Measurements from ENCODE around the gene HCAR2. TPM values are rescaled to one million over a fixed set of nuclear protein-coding genes. Genes with fewer than 3 reads are reported as not detected.
"Not testable (repeated sequence)": the region's sequence is repeated elsewhere in the genome, so short reads cannot be mapped to it uniquely, and the experiment has no call there.

Gene HCAR2
- total RNA-seq, 1 donor from 2014 or later = 11.8 TPM

DNA sequence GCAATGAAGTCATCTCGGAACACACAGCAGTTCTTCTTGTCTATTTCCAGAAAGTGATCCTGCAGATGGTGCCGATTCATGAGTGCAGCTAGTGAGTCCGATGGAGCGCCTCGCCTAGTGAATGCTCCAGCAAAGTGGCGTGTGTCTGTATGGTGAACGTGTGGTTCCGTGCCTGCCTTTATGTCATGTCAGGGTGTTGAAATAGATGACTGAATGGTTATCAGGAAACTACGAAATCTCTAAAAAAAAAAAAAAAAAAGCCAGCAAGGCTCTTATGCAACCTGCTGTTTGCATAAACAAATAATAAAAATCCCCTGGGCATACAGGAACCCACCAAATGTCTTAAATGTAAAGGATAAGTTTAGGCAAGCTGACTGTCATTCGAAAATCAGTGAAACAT is 13.5 kb upstream of the HCAR2 start, which contains the start of gene HCAR3:
TSS of gene HCAR3 (minus strand) at position 154 of the 400 bp plus-strand sequence. CDS start at position 80, 74 bp downstream.
- DNase-seq = not testable (repeated sequence)

DNA sequence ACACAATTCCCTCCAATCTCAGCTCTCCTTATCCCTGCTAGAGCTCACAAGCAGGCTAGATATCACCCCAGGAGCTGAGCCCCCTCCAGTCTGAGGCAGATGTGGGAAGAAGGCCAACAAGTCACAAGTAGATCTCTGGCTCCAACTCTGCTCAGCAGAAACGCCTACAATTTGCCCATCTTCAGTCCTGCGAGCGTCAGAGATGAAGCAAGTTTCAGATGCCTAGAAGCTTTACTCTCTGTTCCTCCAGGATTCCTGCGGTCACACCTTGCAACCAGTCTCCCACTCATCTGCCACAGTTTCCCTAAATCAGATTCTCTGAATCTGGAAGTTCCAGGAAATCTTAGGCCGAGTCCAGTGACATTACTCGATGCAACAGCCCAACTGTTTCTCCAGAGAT is 12.1 kb upstream of the HCAR2 start:
- not testable (repeated sequence) for DNase-seq

DNA sequence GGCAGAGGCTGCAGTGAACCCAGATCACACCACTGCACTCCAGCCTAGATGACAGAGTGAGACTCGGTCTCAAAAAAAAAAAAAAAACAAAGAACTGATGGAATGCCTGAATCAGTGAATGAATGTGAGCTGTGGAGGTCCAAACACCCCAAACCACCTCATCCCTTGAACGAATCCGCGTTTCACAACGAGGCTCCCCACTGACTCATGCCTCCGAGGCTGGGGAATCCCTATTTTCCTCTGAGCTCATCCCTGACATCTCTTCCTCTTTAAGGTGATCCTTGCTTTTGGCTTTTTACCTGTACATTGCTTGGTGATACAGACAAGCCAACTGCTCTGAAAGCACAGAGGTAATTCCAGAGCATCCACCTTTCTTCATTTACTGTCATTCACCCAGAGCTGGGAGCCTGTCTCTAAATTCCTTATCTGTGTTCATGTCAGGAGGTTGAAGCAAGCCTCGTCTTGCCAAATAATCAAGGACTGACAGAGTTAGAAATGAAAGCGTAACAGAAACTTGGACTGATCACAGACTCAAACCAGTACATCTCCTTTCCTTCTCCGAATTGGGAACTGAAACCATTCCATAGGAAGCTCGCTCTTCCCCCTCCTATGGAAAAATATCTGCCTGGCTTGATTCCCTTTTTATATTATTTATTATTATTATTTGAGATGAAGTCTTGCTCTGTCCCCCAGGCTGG is 10.5 kb upstream of the HCAR2 start:
- not testable (repeated sequence) for DNase-seq

DNA sequence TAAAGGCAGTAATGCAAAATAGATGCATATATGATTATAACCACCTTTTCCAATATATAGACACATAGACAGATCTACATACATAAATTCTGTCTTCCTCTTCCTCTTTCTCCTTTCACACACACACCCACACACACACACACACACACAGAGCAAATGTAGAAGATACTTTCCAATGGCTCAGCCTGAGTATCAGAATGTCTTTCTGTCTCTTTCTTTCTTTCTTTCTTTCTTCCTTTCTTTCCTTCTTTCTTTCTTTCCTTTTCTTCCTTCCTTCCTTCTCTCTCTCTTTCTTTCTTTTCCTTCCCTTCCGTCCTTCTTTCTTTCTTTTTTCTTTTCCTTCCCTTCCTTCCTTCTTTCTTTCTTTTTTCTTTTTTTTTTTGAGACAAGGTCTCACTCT is 8.1 kb upstream of the HCAR2 start:
- DNase-seq = not testable (repeated sequence)

DNA sequence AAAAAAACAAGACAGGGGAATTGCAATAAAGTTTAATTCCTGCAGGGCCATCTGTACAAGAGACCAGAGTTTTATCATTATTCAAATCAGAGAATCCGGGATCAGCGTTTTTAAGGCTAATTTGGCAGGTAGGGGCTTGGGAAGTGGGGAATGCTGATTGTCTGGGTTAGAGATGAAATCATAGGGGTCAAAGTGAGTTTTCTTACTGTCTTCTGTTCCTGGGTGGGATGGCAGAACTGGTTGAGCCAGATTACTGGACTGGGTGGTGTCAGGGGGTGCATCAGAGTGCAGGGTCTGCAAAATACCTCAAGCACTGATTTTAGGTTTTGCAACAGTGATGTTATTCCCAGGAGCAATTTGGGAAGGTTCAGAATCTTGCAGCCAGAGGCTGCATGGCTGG is 7.2 kb upstream of the HCAR2 start:
- DNase-seq = not testable (repeated sequence)

DNA sequence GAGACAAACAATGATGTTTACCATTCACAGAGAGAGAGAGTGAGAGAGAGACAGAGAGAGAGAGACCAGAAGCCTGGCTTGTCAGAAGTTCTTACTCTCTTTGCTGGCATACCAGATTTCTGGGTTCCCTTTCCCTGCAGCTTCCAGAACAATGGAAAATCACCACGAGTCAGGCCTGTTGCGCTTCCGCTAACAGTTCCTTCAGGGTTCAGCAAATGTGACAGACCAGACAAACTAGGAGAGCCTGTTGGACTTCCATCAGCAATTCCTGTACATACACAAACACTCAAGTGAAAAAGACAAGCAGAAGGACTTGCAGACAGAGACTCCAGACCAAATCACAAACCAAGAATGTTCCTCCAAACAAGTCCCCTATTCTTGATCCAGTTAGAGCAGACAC is 6.1 kb upstream of the HCAR2 start:
- not testable (repeated sequence) for DNase-seq

DNA sequence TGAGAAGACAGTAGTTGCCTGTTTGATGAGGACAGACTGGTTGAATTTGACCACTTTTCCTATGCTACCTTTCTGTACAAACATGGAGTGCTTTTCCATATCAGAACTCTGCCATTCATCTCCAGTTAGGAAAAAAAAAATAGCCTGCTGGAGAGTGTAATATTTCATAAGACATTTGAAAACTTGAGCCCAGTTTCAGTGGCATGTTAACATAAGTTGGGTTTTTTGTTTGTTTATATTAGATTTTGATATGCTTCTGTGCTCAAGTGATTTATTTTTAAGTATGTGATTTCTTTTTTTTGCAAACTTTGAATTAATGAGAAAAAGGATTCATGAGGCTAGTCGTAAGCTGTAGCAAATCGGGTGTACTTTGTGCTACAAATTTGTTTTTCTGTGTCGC is 684 bp upstream of the HCAR2 start:
- not testable (repeated sequence) for DNase-seq

DNA sequence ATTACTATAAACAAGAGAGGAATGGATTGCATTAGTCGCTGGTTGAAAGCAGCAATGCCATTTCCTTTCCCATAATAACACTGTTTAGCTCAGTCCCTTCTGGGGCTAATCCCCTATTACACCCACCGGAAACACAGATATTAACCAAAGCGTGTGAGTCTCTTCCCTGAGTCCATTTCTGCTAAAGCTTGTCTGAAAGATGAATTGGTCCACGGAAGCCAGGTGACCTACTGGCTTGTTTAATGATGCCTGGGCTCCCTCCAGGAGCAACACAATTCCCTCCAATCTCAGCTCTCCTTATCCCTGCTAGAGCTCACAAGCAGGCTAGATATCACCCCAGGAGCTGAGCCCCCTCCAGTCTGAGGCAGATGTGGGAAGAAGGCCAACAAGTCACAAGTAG is 1.7 kb downstream of the HCAR2 start:
- DNase-seq = not testable (repeated sequence)

DNA sequence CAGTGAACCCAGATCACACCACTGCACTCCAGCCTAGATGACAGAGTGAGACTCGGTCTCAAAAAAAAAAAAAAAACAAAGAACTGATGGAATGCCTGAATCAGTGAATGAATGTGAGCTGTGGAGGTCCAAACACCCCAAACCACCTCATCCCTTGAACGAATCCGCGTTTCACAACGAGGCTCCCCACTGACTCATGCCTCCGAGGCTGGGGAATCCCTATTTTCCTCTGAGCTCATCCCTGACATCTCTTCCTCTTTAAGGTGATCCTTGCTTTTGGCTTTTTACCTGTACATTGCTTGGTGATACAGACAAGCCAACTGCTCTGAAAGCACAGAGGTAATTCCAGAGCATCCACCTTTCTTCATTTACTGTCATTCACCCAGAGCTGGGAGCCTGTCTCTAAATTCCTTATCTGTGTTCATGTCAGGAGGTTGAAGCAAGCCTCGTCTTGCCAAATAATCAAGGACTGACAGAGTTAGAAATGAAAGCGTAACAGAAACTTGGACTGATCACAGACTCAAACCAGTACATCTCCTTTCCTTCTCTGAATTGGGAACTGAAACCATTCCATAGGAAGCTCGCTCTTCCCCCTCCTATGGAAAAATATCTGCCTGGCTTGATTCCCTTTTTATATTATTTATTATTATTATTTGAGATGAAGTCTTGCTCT is 3.0 kb downstream of the HCAR2 start:
- DNase-seq = not testable (repeated sequence)

DNA sequence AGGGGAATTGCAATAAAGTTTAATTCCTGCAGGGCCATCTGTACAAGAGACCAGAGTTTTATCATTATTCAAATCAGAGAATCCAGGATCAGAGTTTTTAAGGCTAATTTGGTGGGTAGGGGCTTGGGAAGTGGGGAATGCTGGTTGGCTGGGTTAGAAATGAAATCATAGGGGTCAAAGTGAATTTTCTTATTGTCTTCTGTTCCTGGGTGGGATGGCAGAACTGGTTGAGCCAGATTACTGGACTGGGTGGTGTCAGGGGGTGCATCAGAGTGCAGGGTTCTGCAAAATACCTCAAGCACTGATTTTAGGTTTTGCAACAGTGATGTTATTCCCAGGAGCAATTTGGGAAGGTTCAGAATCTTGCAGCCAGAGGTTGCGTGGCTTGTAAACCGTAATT is 6.2 kb downstream of the HCAR2 start:
- DNase-seq = not testable (repeated sequence)

DNA sequence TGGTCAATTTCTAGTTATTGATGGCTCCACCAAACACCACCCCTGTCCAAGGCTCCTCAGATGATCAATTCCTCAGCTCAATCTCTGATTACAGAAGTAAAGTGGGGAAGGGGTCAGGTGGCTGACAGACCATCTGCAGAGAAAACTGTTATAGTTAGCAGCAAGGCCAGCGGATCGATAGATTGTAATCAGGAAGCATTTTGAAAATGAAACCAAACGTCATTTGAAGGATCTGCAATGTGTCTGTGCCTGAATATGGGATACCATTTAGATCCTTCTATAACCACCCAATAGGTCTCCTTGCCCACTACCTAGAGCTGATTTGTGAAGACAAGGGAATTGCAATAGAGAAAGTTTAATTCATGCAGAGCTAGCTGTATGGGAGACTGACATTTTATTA is 11.6 kb downstream of the HCAR2 start:
- no peak for DNase-seq

DNA sequence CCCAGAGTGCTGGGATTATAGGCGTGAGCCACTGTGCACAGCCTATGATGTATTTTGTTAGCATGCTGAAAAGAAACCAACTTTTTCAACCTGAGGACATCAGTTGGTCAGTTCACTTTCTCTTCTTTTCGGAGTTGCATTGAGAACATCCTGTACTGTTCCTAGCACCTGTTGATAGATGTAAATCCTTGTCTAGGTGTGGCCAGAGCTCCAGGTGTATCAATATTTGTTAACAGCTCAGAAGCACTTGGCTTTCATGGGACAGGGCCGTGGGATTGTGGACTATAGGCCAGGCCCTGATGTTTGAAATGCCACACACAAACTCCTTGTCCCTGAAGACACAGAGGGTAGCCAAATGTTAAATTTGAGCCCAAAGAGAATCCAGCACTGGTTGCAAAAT is 14.9 kb downstream of the HCAR2 start:
- DNase-seq = no peak

DNA sequence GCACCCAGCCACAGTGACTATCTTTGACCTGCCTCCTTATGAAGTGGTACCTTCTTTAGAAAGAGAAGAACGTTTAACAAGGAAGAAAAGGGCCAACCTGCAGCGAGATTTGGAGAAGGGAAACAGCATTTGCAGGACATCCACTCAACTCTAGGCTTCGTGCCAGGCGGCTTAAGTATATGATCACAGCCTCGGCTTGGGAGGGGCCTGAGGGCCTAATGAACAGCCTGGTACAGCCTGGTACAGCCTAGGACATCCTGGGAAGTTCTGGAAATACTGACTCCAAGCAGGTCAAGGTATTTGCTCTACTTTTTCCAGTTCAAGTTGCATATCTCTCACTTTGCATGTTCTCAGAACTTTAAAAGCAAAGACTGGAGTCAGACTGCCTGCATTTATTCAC is 16.1 kb downstream of the HCAR2 start:
- no peak for DNase-seq

DNA sequence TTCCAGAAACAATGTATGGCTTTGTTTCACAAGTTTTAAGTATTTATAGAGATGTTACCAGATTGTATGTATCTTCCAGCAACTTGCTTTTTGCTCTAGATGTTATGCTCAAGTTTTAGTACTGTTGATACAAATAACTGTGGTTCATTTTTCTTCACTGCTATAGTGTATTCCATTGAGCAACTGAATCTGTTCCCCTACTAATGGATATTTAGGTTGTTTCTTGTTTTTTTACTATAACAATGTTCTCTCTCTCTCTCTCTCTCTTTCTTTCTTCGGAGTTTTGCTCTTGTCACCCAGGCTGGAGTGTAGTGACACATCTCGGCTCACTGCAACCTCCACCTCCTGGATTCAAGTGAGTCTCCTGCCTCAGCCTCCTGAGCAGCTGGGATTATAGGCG is 16.6 kb downstream of the HCAR2 start:
- no peak for DNase-seq

DNA sequence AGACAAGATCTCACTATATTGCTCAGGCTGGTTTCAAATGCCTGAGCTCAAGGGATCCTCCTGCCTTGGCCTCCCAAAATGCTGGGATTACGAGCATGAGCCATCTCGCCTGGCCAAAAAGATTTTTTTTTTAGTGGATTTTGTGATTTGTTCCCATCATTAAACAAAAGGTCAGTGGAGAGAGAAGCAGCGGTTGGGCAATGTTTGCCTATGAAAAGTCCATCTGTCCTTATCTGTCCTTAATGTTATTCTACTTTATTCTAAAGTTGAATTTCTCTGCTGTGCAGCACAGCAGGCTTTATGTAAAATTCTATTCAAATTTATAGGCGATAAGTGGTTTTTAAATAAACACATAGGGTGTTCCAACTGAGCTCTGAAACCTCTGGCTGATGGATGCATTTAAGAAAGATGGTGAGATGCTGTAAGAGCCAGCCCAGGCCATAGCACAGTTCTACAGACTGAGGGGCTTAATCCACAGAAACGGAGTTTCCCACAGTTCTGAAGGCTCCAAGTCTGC is 18.8 kb downstream of the HCAR2 start:
- no peak for DNase-seq

DNA sequence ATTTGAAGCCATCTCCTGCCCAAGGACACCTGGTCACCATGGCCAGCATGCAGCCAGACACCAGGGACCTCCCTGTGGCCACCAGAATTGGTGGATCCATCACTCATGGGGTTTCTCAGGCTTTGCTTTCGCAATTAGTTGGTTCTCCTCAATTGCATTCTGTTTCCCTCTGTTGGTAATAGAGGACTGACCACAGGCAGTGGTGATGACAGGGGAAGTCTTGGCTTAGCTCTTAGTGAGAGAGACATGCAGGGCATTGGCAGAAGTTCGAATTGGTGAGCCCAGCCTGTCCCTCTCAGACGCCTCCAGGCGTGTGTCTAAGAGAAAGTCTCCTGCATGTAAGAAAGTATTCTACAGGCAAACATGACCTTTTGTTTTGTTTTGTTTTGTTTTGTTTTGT is 21.3 kb downstream of the HCAR2 start:
- DNase-seq = no peak

DNA sequence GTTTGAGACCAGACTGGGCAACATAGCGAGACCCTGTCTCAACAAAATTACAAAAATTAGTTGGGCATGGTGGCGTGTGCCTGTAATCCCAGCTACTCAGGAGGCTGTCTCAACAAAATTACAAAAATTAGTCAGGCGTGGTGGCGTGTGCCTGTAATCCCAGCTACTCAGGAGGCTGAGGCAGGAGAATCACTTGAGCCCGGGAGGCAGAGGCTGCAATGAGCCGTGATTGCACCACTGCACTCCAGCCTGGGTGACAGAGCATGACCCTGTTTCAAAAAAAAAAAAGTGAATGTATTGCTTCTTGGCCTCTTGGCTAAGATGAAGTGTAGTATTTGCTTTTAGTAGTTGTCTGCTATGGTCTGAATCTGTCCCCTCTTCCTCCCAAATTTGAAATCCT is 22.2 kb downstream of the HCAR2 start:
- DNase-seq = not testable (repeated sequence)

DNA sequence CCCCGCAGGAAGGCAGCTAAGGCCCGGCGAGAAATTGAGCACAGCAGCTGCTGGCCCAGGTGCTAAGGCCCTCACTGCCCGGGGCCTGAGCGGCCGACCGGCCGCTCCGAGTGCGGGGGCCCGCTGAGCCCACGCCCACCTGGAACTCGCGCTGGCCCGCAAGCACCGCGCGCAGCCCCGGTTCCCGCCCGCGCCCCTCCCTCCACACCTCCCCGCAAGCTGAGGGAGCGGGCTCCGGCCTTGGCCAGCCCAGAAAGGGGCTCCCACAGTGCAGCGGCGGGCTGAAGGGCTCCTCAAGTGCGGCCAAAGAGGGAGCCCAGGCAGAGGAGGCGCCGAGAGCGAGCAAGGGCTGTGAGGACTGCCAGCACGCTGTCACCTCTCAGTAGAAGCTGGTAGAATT is 26.4 kb downstream of the HCAR2 start:
- DNase-seq = not testable (repeated sequence)

DNA sequence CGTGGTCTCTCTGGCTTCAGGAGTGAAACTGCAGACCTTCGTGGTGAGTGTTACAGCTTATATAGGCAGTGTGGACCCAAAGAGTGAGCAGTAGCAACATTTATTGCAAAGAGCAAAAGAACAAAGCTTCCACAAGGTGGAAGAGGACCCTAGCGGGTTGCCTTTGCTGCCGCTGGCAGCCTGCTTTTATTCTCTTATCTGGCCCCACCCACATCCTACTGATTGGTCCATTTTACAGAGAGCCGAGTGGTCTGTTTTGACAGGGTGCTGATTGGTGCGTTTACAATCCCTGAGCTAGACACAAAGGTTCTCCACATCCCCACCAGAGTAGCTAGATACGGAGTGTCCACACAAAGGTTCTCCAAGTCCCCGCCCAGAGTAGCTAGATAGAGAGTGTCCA is 27.1 kb downstream of the HCAR2 start:
- DNase-seq = not testable (repeated sequence)

DNA sequence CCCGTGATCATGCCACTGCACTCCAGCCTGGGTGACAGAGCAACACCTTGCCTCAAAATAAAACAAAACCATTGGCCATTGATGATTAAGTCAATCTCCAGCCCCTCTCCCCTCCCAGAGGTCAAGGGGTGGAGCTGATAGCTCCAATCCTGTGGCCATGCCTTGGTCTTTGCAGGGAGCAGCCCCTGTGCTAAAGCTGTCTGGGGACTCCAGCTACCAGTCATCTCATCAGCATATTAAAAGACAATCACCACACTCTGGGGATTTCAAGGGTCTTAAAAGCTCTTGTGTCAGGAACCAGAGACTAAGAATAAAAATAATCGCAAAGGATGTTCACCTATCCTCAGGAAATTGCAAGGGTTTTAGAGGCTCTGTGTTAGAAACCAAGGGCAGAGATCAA is 30.6 kb downstream of the HCAR2 start:
- no peak for DNase-seq

DNA sequence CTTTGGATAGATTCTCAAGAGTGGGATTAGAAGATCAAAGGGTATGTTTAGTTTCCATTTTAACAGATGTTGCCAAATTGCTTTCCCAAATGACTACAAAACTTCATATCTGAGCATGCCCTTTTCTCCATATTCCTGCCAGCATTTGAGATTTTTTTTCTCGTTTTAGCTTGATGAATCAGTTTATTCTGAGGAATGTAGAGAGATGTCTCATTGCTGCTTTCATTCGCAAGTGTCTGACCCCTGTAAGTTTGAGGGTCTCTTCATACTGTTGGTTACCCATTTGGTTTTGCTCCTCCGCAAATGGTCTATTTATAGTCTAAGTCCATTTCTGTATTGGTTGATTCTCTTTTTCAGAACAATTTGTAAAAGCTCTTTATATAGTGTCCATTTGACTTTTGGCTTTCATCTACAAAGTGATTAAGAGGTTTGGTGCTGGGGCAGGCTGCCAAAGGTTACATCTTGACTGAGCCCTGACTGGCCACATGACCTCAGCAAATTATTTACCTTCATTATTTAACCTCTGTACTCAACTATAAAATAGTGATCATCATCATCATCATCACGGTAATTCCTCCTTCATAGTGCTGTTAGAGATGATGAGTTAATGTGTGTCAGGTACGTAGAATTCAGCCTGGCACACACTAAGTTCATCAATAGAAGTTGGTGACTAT is 33.6 kb downstream of the HCAR2 start:
- DNase-seq = no peak

DNA sequence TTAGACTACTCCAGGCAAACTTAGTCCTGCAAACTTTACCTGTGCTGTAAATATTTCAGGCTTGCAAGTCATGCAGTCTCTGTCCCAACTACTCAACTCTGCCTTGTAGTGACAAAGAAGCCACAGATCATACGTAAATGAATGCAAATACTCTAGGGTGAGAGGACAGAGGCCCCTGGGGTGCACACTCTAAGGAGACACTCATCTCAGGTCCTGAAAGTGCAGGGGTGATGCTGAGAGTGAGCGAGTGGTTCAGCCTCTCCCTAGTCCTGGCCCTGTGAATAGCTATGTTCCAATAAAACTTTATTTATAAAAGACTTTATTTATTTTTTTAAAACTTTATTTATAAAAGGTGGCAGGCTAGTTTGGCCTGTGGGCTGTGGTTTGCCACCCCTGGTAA is 34.9 kb downstream of the HCAR2 start:
- no peak for DNase-seq

DNA sequence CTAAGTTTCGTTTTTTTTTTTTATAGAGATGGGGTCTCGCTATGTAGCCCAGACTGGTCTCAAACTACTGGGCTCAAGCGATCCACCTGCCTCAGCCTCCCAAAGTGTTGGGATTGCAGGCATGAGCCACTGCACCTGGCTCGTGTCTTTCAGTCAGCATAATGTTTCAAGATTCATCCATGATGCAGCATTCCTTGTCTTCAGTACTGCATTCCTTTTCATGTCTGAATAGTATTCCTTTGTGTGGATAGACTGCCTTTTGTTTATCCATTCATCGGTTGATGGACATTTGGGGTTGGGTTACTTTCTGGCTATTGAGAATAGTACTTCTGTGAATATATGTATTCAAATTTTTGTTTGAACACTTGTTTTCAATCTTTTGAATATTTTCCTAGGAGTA is 37.4 kb downstream of the HCAR2 start:
- DNase-seq = no peak

Measured in skin of body (tissue), 2 donors.